ENCODE measurements around the gene RAB35.

RAB35 gene

DNA sequence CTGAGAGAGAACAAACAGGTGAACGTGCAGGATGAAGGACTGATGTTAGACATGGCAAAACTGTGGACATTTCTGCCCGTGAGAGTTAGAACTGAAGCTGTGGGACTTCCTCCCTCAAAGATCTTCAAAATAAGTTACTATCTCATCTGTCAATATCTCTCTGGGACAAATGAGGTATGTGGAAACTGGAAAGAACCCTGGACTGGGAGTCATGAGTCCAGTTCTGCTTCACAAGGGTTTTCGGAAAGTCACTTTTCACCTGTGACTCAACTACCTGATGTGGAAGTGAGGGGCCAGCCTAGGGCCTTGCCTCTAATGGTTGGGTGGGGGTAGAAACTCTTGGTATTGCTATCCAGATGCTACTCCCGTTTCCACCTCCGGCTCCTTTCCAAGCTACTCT lies 47.3 kb downstream of the RAB35 start:
- H3K4me3 ChIP-seq (ENCODE audit: insufficient read depth, low read length, poor library complexity, severe bottlenecking): no peak overlapping the region
- no peaks in the 10 kb centered on the region for H3K9me2 ChIP-seq (replicated peaks; ENCODE audit: insufficient read depth, low read length)

DNA sequence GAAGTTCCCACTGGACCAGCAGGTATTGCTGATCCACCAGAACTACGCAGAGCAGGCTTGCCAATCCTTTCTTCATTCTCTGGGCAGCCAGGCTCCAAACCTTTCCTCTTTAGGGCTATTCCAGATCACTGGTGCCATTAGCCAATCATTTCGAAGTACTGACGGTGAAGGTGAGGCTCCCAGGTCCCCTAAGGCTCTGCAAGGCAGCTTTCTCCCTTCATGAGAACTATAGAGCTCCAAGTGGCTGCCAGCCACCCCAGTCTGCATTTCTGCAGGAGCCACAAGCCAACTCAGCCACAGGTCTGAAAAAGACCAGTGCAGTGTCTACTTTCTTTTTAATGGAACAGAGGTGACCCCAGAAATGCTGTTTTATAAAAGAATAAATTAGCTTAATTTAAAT lies 48.7 kb downstream of the RAB35 start:
- Histone ChIP-seq H4K20me1 (ENCODE audit: low read depth, low read length) (no peaks in the 10 kb centered on the region), H3K27me3 (ENCODE audit: low read length) (no peaks in the 10 kb centered on the region), H3F3A (ENCODE audit: insufficient read depth) (no peaks in the 10 kb centered on the region), H2AFZ (ENCODE audit: low read depth, low read length, severe bottlenecking) (no peak overlapping the region), H3K4me3 (ENCODE audit: insufficient read depth, low read length, poor library complexity, severe bottlenecking) (no peak overlapping the region), H3K36me3 (ENCODE audit: low read length) (no peaks in the 10 kb centered on the region), H3K4me2 (ENCODE audit: low read depth, low read length, poor library complexity, severe bottlenecking) (no peak overlapping the region), H3K9ac (ENCODE audit: low read length) (no peak overlapping the region), H3K79me2 (ENCODE audit: insufficient read depth, low read length) (no peaks in the 10 kb centered on the region), H3K9me3 (ENCODE audit: insufficient read depth, low read length) (no peaks in the 10 kb centered on the region), H3K27ac (ENCODE audit: low read depth, low read length) (no peak overlapping the region), H3K9me2 (replicated peaks; ENCODE audit: insufficient read depth, low read length) (no peaks in the 10 kb centered on the region)
- TF ChIP-seq, protein P1, sequence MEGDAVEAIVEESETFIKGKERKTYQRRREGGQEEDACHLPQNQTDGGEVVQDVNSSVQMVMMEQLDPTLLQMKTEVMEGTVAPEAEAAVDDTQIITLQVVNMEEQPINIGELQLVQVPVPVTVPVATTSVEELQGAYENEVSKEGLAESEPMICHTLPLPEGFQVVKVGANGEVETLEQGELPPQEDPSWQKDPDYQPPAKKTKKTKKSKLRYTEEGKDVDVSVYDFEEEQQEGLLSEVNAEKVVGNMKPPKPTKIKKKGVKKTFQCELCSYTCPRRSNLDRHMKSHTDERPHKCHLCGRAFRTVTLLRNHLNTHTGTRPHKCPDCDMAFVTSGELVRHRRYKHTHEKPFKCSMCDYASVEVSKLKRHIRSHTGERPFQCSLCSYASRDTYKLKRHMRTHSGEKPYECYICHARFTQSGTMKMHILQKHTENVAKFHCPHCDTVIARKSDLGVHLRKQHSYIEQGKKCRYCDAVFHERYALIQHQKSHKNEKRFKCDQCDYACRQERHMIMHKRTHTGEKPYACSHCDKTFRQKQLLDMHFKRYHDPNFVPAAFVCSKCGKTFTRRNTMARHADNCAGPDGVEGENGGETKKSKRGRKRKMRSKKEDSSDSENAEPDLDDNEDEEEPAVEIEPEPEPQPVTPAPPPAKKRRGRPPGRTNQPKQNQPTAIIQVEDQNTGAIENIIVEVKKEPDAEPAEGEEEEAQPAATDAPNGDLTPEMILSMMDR (IDR thresholded peaks at IDR 0.05; ENCODE audit: insufficient read depth, low read length, poor library complexity, severe bottlenecking): no peak
- no peak for TF ChIP-seq EZH2phosphoT487 (conservative IDR thresholded peaks at IDR 0.05; ENCODE audit: low read length)

More for the DNA sequence above, 47.3 kb downstream of the RAB35 start:
- Histone ChIP-seq H3K27me3 (ENCODE audit: low read length) (no peaks in the 10 kb centered on the region), H3K27ac (ENCODE audit: low read depth, low read length) (no peak overlapping the region), H3K4me2 (ENCODE audit: low read depth, low read length, poor library complexity, severe bottlenecking) (no peak overlapping the region), H3K9ac (ENCODE audit: low read length) (no peak overlapping the region), H2AFZ (ENCODE audit: low read depth, low read length, severe bottlenecking) (no peak overlapping the region), H3K36me3 (ENCODE audit: low read length) (no peaks in the 10 kb centered on the region), H3F3A (ENCODE audit: insufficient read depth) (no peaks in the 10 kb centered on the region), H3K79me2 (ENCODE audit: insufficient read depth, low read length) (no peaks in the 10 kb centered on the region), H3K9me3 (ENCODE audit: insufficient read depth, low read length) (no peaks in the 10 kb centered on the region), H4K20me1 (ENCODE audit: low read depth, low read length) (no peaks in the 10 kb centered on the region)
- TF ChIP-seq, protein P1 (IDR thresholded peaks at IDR 0.05; ENCODE audit: insufficient read depth, low read length, poor library complexity, severe bottlenecking): no peak
- no peak for TF ChIP-seq EZH2phosphoT487 (conservative IDR thresholded peaks at IDR 0.05; ENCODE audit: low read length)

DNA sequence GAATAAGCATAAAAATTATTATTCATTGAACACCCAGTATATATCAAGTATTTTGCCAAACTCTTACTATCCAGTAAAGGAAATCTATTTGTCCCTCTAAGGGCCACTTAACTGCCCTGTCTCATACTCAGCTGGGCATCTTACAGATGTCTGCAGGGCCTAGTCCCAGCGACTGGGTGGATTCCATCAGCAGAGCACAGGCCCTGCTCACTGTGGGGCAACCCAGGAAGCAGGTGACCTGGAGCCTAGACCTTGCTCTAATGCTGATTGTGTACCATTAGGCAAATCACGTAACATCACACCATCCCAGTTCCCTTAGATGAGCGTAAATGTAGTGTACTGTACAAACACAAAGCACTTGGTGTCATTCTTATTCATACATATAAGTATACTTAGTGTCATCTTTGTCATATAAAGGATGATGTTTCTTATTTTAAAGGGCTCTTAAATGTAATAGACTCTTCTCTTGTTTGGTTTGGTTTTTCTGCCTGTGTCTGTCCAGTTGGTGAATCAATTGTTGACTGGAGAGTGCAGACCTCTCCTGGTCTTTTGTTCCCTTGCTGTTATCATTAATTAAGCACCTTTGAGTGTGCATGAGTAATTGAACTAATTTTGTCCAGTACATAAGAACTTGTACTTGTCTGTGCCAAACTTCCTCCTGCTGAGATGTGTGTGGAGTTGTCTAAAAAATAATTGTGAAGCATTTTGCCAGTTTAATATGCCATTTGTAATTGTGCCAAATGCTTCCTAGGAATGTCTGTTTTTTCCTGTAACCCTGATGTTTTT lies 49.3 kb downstream of the RAB35 start:
- Histone ChIP-seq H3K9ac (ENCODE audit: low read length) (no peak overlapping the region), H3K4me2 (ENCODE audit: low read depth, low read length, poor library complexity, severe bottlenecking) (no peak overlapping the region), H3K9me2 (replicated peaks; ENCODE audit: insufficient read depth, low read length) (no peaks in the 10 kb centered on the region), H3K4me3 (ENCODE audit: insufficient read depth, low read length, poor library complexity, severe bottlenecking) (no peak overlapping the region), H3K36me3 (ENCODE audit: low read length) (no peaks in the 10 kb centered on the region), H3K9me3 (ENCODE audit: insufficient read depth, low read length) (no peaks in the 10 kb centered on the region), H2AFZ (ENCODE audit: low read depth, low read length, severe bottlenecking) (no peak overlapping the region), H3K27me3 (ENCODE audit: low read length) (no peaks in the 10 kb centered on the region), H3F3A (ENCODE audit: insufficient read depth) (no peaks in the 10 kb centered on the region), H4K20me1 (ENCODE audit: low read depth, low read length) (no peaks in the 10 kb centered on the region), H3K79me2 (ENCODE audit: insufficient read depth, low read length) (no peaks in the 10 kb centered on the region), H3K27ac (ENCODE audit: low read depth, low read length) (no peak overlapping the region)
- no peak for TF ChIP-seq EZH2phosphoT487 (conservative IDR thresholded peaks at IDR 0.05; ENCODE audit: low read length)
- TF ChIP-seq, protein P1 (IDR thresholded peaks at IDR 0.05; ENCODE audit: insufficient read depth, low read length, poor library complexity, severe bottlenecking): no peak
